ENCODE results near the gene ATP6V1C2.
"Not testable (repeated sequence)": the region's sequence is repeated elsewhere in the genome, so short reads cannot be mapped to it uniquely, and the experiment has no call there.

Gene ATP6V1C2

DNA sequence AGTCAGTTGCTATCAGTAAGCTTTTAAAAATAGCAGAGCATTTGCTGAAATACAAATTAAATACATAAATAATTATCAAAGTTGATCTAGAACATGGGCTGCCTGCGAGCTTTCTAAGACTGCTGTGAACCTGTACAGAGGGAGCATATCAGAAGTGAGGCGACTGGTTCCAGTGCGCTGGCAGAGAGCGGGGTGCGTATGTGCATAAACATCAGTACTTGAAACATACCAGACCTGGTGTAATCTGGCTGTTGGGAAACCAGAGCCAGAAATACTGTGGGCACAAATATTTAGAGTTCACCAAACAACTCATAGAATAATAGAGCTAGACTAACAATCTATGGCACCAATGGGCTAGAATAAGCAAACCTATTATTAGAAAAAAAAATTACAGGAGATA is 63.8 kb downstream of the ATP6V1C2 start:
- DNase-seq (ENCODE audit: low read depth in 2 of 2) = no peak

DNA sequence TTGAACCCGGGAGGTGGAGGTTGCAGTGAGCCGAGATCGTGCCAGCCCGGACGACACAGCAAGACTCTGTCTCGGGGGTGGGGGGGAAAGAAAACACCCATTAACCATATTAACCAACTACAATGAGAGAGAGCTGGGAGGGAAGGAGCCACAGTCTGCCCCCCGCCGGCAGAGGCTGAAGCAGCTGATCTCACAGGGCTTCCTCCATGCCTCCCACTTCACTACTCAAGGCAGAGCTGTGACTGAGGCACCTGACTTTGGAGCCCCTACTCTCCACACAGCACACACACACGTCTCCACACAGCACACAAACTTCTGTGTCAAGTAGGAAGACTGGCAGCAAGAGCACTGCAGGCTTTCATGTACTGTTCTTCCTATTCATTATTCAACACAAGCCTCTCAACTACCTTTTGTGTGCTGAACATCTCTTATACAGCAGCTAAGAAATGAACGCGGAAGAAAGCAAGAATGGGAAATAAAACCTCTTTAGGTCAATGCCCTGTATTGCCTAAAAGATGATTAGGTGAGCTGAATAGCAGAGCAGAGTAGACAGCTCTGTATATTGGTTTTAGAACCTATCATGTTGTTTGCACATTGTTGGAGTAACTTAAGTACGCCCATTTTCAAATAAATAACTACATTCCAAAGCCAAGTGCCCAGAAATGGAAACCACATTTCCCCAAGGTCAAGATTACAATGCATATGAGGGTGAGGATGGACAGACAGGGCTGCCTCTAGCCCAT is 65.0 kb downstream of the ATP6V1C2 start:
- DNase-seq (ENCODE audit: low read depth in 2 of 2) = no peak

DNA sequence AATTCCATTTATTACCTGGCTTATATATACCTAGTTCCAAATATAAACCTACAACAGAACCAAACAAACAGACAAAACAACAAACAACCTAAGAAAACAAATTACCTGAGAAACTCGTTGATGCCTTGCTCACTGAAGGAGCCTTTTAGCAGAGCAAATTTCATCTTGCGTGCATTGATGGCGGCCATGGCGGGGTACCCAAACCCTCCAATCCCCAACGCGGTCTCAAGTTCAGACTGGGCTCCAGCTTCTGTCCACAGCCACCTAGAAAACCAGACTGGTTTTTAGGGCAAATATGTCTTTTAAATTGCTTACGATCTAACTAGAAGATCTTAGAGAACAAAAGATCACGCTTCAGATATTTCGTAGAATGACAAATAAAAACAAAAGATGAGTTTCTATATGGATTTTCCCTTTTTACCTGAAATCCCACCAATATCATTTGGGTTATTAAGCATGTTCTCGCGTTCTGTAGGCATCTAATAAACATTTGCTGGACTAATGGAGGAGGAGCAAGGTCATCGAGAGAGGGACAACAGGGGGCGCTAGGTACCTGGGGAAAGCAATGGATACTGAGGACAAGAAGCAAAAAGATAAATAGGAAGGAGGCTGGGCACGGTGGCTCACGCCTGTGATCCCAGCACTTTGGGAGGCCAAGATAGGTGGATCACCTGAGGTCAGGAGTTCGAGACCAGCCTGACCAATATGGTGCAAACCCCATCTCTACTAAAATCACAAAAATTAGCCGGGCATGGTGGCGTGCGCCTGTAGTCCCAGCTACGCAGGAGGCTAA is 65.9 kb downstream of the ATP6V1C2 start:
- no peak for DNase-seq (ENCODE audit: low read depth in 2 of 2)

DNA sequence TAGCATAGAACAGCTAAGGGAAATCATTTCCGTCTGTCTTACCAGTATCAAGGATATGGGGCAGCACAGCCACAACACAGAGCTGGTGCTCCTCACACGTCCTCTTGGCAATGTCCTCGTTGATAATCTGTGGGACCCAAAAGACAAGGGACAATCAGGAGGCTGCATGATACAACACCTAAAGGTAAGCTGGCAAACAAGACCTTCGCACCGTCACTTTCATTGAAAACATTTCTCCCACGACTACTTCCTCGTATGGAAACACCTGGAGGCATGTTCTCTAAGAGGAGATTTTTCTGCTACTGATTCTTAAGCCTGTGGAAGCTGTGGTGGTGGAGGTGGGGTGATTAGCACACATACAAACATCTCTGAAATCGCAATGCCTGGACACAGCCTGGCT is 67.4 kb downstream of the ATP6V1C2 start:
- no peak for DNase-seq (ENCODE audit: low read depth in 2 of 2)

DNA sequence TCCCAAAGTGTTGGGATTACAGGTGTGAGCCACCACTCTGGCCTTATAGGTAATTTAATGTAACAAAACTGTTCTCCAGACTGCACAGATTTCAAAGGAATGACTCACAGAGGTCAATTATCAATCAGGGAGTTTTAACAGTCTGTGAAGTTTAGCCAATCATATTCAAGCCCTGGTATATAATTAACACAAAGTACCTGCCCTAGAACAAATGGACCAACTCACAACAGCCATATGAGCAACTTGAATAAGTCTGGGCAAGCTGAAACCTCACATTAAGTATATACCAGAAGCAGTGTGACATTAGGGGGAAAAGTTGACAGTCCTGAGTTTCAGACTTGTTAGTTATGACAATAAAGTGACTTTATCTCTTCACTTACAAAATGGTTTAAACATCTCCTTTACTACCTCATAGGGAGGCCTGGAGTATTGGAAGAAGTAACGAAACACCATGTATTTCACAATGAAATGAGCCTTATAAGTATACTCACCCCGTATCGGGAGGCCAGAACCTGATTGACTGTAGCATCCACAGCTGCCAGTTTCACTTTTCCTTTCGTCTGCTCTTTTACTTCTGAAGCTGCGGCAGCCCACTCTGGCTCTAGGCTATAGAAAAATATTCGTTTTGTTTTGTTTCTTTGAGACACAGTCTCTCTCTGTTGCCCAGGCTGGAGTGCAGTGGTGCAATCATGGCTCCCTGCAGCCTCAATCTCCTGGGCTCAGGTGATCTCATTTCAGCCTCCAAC is 69.0 kb downstream of the ATP6V1C2 start:
- no peak for DNase-seq (ENCODE audit: low read depth in 2 of 2)

GRCh38 chr2:10792001-10792634 is 70.7 kb downstream of the ATP6V1C2 start:
- DNase-seq (ENCODE audit: low read depth in 2 of 2) = no peak

DNA sequence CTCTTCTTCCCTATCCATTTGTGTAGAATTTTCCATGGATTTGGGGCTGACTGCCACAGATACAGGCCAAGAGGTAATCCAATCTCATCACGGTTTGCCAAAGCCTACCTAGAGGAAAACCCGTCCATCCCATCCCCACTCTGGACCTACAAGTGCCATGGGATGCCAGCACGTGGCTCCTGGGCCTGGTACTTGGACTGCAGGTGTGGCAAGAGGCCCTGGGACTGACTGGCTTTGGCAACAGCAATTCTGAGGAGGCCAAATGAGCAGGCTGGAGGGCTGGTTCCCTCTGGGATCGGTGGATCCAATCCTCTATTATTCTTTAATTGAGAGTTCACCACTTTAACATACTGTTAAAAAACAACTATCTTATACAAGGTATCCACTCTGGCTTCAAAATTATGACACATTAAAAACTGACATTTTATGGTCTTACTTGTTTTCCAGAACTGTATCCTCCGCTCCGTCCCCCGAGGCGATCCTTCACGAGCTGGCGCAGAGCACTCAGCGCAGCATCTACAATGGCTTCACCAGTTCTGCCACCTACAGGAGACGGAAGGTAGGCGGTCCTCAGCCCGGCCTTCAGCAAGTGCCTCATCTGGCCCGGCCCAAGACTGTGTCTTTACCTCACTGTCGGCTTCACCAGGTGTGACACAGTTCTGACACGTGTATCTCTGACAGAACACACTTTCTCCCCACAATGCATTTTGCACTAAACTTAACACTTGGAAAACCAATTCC is 71.4 kb downstream of the ATP6V1C2 start:
- no peak for DNase-seq (ENCODE audit: low read depth in 2 of 2)

- no peak for DNase-seq (ENCODE audit: low read depth in 2 of 2)
These were observed 72.4 kb downstream of the ATP6V1C2 start for GRCh38 chr2:10793816-10794215.

DNA sequence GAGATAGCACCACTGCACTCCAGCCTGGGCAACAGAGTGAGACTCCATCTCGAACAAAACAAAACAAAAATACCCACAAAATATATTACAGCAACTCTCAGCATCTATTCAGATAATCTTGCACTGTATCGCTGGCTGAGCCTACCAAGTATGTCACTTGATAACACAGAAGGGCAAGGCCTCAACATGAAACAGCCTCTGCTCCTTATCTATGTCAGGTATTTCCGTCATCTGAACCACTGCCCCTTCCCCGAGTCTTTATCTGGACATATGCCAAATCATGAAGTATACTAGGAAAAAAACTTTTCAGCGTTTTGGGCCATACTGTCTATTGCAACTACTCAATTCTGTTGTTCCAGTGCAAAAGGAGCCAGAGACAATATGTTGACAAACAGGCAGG is 73.4 kb downstream of the ATP6V1C2 start:
- DNase-seq (ENCODE audit: low read depth in 2 of 2) = no peak

DNA sequence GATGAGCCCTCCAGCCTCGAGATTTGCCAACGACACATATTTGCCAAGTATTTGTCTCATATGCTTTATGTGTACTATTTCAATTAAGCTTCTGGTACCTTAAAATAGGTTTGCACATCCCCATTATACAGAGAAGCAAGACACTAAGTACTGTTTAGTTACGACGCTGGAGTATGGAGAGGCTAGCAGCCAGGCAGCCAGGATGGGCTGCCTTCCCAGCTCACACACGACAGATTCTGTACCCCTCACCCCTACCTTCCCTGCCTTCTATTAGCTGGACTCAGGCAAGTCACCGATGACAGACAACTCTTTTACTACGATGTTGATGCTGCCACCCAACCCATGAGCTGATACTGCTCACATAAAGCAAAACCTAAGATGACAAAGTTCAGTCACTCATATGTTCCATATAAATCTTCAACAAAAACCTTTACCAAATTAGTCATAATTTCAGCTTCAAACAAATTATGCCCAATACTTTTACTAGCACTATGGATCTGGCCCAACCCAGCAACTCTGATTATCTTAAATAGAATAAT is 74.1 kb downstream of the ATP6V1C2 start:
- DNase-seq (ENCODE audit: low read depth in 2 of 2) = no peak

DNA sequence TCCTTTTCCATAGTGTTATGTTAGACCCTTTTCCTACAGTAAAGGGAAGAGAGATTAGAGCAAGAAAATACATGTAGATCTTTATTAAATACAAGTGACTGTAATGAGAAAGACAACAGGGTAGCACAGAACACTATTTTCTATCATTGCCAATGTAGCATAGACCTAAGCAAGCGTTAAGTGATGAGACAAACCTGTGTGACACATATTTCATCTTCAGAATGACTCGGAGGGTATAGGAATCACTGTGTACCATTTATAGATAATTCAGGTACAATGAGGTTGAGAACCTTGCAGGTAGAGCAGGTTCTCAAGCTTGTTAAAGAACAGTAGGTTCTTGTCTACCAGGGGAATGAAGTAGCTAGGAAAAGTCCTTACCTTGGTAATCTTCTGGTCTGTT is 75.3 kb downstream of the ATP6V1C2 start:
- no peak for DNase-seq (ENCODE audit: low read depth in 2 of 2)

GRCh38 chr2:10798783-10799182 is 77.4 kb downstream of the ATP6V1C2 start:
- DNase-seq (ENCODE audit: low read depth in 2 of 2) = no peak

DNA sequence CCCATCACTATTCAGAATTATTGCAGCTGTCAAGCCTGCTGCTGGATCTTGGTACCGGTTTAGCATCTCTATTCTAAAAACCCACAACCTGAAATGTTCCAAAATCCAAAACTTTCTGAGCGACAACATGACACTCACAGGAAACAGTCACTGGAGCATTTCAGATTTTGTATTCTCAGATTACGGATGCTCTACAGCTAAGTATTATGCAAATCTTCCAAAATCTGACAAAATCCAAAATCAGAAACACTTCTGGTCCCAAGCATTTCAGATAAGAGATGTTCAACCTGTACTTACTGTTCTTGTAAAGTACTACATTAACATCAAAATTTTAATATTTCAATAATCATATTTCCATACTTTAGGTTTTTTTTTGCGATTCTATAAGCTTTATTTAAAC is 78.7 kb downstream of the ATP6V1C2 start:
- DNase-seq (ENCODE audit: low read depth in 2 of 2) = no peak

DNA sequence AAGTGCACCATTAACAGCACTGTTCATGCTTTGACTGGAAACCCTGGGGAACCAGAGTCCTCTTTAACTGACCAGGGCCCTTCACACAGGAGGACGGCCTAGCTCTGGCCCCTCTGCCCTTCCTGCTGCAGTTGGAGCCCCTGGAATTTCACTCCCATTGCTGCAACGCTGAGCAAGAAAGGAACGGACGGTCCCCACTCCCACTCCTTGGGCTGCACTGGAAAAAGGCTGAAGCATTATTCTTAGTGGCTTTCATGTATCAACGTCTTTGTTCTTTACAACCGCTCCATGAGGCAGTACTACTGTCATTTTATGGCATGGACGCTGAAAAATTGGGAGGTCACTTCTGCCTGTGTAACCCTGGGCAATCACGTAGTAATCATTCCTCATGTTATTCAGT is 81.2 kb downstream of the ATP6V1C2 start:
- DNase-seq (ENCODE audit: low read depth in 2 of 2) = no peak

GRCh38 chr2:10805990-10806389 is 84.6 kb downstream of the ATP6V1C2 start:
- DNase-seq (ENCODE audit: low read depth in 2 of 2) = not testable (repeated sequence)

- DNase-seq (ENCODE audit: low read depth in 2 of 2) = no peak
These were observed 85.1 kb downstream of the ATP6V1C2 start for GRCh38 chr2:10806543-10806942.

- DNase-seq (ENCODE audit: low read depth in 2 of 2) = no peak
These were observed 89.1 kb downstream of the ATP6V1C2 start for GRCh38 chr2:10810202-10811161.

- DNase-seq (ENCODE audit: low read depth in 2 of 2) = no peak
These were observed 90.1 kb downstream of the ATP6V1C2 start for GRCh38 chr2:10811517-10811916.

- DNase-seq (ENCODE audit: low read depth in 2 of 2) = peak; percentile 93
These were observed 91.1 kb downstream of the ATP6V1C2 start, which contains the start of gene PDIA6 for GRCh38 chr2:10812362-10813162. PDIA6 (minus strand) TSS chr2:10812785; CDS start chr2:10812696, 89 bp downstream.
